HG02852 (cell line): ENCODE data around the gene LZTR1.
"Not testable (repeated sequence)": the region's sequence is repeated elsewhere in the genome, so short reads cannot be mapped to it uniquely, and the experiment has no call there.

Experiments
- ATAC-seq: cut with Tn5 transposase; IDR thresholded peaks from one replicate; pipeline ENCODE4 v1.9.1; 2021; ENCODE audit warnings: mild to moderate bottlenecking, moderate library complexity; ENCODE audit not compliant: unreplicated experiment

Gene LZTR1

DNA sequence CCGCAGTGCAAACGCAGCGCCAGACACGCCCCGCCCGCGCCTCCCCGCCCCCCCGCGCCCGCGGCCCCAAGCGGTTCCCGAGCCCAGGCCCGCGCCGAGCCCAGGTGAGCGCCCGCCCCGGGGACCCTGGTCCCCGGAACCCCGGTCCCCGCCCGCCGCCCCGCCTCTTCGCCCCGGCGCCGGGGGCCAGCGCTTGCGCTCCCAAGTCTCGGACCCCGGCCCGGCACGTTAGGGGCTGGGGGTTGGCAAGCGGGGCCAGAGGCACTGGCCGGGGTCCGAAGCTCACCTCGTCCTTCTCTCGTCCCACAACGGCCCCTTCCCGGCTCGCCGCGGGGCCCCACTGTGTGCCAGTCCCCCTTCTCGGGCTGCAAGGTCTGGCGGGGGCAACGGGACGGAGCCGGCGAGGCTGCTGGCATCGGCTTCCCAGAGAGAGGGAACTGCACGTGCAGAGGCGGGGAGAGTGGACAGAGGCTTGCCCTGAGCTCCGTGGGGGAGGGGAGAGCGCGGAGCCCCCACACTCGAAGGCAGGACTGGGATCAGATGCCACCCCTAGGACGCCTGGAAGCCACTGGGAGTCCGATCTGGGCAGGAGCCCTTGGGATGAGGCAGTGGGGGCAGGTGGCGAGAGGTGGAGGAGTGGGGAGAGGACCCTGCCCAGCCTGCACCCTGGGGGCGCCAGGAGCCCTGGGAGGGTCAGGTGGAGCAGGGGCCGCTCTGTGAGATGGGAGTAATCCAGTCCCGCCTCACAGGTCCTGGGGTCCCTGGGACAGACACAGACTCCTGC, 16.8 kb upstream of the LZTR1 start:
- ATAC-seq, result no peak

DNA sequence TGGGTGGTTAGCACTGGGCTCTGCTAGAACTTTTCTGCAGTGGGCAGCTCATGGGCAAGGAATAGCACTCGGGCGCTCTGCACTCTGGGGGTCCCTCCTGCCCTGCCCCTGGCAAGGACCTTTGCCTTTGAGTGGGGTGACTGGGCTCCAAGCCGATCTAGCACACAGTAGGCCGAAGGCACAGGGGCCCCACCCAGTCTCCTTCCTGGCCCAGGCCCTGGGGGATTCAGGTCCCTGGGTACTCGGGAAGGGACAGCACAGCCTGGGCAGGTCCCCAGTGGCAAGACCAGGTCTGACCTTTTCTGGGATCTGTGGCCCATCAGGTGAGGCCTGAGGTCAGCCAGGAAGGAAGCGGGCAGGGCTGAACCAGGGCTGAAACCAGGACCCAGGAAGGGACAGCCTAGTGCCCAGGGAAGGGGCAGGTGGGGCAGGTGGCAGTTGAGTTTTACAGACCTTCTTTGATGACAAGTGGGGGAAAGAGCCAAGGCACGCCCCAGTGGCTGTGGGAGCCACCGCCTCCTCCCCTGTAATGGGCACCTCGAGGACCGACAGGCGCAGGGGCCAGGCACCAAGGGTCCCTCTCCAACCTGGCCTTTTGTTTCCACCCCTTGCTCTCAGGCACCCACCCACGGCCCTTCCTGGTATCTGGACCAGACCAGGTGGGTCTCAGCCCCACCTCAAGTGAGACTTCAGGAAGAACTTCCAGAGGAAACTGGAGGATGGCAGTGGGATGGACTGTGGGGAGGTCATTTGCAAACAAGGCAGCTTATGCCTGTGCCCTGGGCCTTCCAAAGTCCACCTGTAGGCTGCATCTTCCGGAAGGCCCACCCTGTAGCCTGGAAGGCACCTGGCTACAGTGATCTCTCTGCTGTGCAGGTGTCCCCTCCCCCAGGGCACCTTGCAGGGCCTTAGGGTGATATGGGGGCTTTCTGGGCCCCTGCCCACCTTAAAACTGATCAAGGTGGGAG, 15.9 kb upstream of the LZTR1 start:
- no peak for ATAC-seq

DNA sequence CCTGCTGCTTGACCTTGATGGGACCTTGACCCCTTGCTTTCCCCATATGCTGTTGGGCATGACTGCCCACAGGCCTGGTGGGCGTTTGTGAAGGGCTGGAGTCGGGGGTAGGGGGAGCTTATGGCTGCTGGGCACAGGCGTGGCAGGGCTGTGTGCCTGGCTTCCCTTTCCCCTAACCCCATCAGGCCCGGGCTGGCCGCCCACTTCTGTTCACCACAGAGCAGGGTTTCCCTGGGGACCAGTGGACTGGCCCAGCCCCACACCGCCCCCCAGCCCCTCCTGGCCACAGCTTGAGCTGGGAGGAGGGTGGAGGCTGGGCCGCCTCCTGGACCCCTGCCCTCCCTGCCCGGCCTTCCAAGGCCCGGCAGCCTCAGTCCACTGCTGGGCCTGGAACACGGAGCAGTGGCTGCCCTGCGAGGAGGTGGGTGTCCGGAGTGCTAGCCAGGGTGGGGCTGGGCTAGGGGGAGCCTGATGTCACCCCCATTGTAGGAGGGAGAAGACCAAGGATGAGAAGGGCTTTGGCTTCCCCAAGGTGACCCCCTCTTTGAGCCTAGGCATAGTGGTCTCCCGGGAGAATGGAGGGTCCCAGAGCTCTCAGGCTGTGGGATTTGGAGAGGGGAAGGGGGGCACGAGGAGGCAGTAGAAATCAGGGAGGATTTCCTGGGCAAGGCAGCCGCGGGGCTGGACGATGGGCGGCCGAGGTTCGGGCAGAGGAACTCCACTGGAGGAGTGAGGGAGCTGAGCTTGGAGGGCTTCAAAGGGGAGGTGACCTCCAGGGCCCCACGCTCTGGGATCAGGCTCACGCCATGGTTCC, 15.0 kb upstream of the LZTR1 start, which contains the start of gene AIFM3:
Gene AIFM3, plus strand, starts transcription at position 373 of the 814 bp plus-strand sequence. CDS start 690 bp downstream, outside the sequence.
- no peak for ATAC-seq

DNA sequence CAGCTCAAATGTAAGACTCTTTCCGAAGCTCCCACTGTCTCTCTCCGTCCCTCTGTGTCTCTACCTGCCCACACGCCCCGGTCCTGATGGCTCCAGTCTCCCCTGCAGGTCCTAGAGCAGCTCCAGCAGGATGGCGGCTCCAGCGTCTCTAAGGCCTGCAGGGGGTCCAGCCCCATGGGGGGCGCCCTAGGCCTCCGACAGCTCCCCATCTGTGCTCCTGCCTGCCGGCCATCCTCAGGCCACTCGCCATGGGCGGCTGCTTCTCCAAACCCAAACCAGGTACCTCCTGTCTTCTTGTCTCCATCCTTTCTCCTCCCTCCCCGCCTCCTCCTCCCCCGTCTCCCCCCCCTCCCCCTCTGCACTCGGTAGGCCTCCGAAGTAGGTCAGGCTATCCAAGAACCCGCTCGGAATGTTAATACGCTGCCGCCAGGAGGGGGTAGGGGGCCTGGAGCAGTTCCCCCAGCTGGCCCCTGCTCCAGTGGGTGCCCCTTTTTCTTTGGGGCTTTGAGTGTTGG, 14.3 kb upstream of the LZTR1 start:
- no peak for ATAC-seq

DNA sequence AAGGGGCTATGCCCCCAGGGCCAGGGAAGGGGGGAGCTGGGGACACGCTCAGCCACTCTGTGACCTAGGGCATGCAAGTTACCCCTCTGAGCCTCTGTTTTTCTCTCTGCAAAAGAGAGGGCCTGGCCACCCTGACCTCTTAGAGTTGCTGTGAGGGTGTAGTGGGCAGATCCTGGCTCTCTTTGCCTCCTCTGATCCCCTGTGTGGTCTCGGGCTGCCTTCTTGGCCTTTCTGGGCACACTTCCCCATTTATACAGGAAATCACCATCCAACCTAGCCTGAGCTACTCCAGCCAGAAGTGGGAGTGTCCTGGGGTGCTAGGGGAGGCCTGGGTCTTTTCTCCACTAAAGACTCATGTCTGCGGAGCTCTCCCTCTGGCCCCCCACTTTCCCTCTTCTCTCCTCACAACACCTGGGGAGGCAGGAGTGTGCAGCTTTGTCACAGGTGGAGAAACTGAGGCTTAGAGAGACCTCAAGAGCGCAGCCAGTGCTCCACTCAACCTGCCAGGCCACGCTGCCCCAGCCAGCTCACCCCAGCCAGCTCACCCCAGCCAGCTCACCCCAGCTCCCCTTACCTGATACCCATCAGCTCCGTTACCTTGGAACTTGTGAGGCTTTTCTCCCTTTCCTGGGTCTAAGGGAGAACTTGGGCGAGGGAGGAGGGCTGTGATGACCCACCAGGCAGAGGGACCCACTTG, 13.7 kb upstream of the LZTR1 start:
- no peak for ATAC-seq

GRCh38 chr22:20970939-20971657, 11.0 kb upstream of the LZTR1 start:
- ATAC-seq, result no peak

- ATAC-seq, result not testable (repeated sequence)
Measured at GRCh38 chr22:20972014-20972694, 9.9 kb upstream of the LZTR1 start.

GRCh38 chr22:20972933-20973577, 9.0 kb upstream of the LZTR1 start:
- ATAC-seq, result no peak

- no peak for ATAC-seq
Measured at GRCh38 chr22:20973634-20974286, 8.3 kb upstream of the LZTR1 start.

- no peak for ATAC-seq
Measured at GRCh38 chr22:20974336-20974955, 7.7 kb upstream of the LZTR1 start.

- ATAC-seq, result no peak
Measured at GRCh38 chr22:20975541-20976290, 6.4 kb upstream of the LZTR1 start.

GRCh38 chr22:20976291-20976877, 5.7 kb upstream of the LZTR1 start:
- ATAC-seq, result no peak

- no peak for ATAC-seq
Measured at GRCh38 chr22:20977019-20977418, 5.1 kb upstream of the LZTR1 start.

DNA sequence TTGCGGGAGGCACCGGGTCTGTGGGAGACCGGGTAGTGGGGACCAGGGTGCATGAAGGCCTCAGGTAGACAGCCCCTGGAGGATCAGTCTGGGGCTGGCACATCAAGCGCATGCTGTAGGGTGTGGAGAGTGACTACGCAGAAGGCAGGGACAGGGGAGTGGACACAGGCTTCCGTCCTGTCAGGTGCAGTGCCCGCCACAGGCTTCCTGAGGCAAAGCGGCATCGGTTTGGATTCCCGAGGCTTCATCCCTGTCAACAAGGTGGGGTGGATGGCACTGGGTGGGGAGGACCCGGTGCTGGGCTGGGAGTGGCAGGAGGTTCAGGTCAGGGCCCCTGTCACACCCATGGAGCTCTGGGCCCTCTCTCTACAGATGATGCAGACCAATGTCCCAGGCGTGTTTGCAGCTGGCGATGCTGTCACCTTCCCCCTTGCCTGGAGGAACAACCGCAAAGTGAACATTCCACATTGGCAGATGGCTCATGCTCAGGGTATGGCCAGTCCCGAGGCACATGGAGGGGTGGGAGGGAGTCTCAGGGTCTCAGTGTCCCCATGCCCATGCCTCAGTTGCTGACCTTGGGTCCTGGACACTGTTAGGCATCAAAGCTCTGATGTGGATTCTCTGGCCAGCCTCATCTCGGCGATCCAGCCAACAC, 4.5 kb upstream of the LZTR1 start:
- no peak for ATAC-seq

- ATAC-seq, result no peak
Measured at GRCh38 chr22:20978419-20978818, 3.7 kb upstream of the LZTR1 start.
